SK-N-SH treated with all-trans-retinoic acid at 6 μM for 48 hours (cell line): ENCODE measurements around the gene KIF23.

Experiments
- ATAC-seq: fragments of 200-7000 bp; cut with Tn5 transposase; 3 replicates; pipeline ENCODE4 v1.9.1; 2020; ENCODE audit warnings: mild to moderate bottlenecking, moderate library complexity
- ARNTL ChIP-seq: fragments of 450-650 bp; formaldehyde crosslinking; IDR thresholded peaks from 2 replicates; pipeline ENCODE4 v1.5.0; 2020; ENCODE audit warnings: low read depth, mild to moderate bottlenecking, moderate library complexity, borderline replicate concordance
- BACH2 ChIP-seq: fragments of 250-450 bp; sonication (Bioruptor Pico); IDR thresholded peaks from 2 replicates; pipeline ENCODE4 v1.9.0; 2021; ENCODE audit warnings: mild to moderate bottlenecking, borderline replicate concordance
- CSDC2 ChIP-seq: fragments of 250-450 bp; sonication (Bioruptor Pico); IDR thresholded peaks from 2 replicates; pipeline ENCODE4 v1.5.0; 2020; ENCODE audit warnings: mild to moderate bottlenecking, moderate library complexity
- ESRRG ChIP-seq: fragments of 250-450 bp; sonication (Bioruptor Pico); IDR thresholded peaks from 2 replicates; pipeline ENCODE4 v1.6.1; 2021; ENCODE audit warnings: mild to moderate bottlenecking
- GLIS3 ChIP-seq: fragments of 250-450 bp; sonication (Bioruptor Pico); IDR thresholded peaks from 2 replicates; pipeline ENCODE4 v1.5.0; 2020; ENCODE audit warnings: mild to moderate bottlenecking, moderate library complexity
- ISL1 ChIP-seq: fragments of 250-450 bp; sonication (Bioruptor Pico); IDR thresholded peaks from 2 replicates; pipeline ENCODE4 v2.1.2; 2022; ENCODE audit warnings: mild to moderate bottlenecking, moderate library complexity
- PPARA ChIP-seq: fragments of 250-450 bp; sonication (Bioruptor Pico); IDR thresholded peaks from 2 replicates; pipeline ENCODE4 v1.5.0; 2020; ENCODE audit warnings: mild to moderate bottlenecking, borderline replicate concordance
- RARB ChIP-seq: fragments of 250-450 bp; sonication (Bioruptor Pico); IDR thresholded peaks from 2 replicates; pipeline ENCODE4 v1.8.0; 2021; ENCODE audit warnings: mild to moderate bottlenecking, moderate library complexity
- SNAI2 ChIP-seq: fragments of 250-450 bp; sonication (Bioruptor Pico); IDR thresholded peaks from 2 replicates; pipeline ENCODE4 v1.5.0; 2020; ENCODE audit warnings: mild to moderate bottlenecking, moderate library complexity
- TCF4 ChIP-seq: fragments of 250-450 bp; sonication (Bioruptor Pico); IDR thresholded peaks from 2 replicates; pipeline ENCODE4 v1.8.0; 2021; ENCODE audit warnings: mild to moderate bottlenecking, moderate library complexity, borderline replicate concordance
- TOX ChIP-seq: fragments of 250-450 bp; sonication (Bioruptor Pico); IDR thresholded peaks from 2 replicates; pipeline ENCODE4 v1.8.0; 2021; ENCODE audit warnings: mild to moderate bottlenecking, moderate library complexity, borderline replicate concordance
- TSHZ2 ChIP-seq: fragments of 250-450 bp; sonication (Bioruptor Pico); IDR thresholded peaks from 2 replicates; pipeline ENCODE4 v1.5.0; 2020; ENCODE audit warnings: mild to moderate bottlenecking, moderate library complexity
- ZC3H10 ChIP-seq: fragments of 250-450 bp; sonication (Bioruptor Pico); IDR thresholded peaks from 2 replicates; pipeline ENCODE4 v1.5.1; 2021; ENCODE audit warnings: mild to moderate bottlenecking, moderate library complexity
- ZFP3 ChIP-seq: fragments of 250-450 bp; sonication (Bioruptor Pico); IDR thresholded peaks from 2 replicates; pipeline ENCODE4 v1.5.0; 2020; ENCODE audit warnings: mild to moderate bottlenecking, moderate library complexity
- ZFP30 ChIP-seq: fragments of 450-650 bp; formaldehyde crosslinking; IDR thresholded peaks from 2 replicates; pipeline ENCODE4 v1.5.0; 2022; ENCODE audit warnings: mild to moderate bottlenecking, moderate library complexity
- ZNF565 ChIP-seq: fragments of 450-650 bp; formaldehyde crosslinking; conservative IDR thresholded peaks from 2 replicates; pipeline ENCODE4 v1.5.0; 2020; ENCODE audit warnings: low read depth, mild to moderate bottlenecking, moderate library complexity
- ZNF8 ChIP-seq: fragments of 450-650 bp; formaldehyde crosslinking; IDR thresholded peaks from 2 replicates; pipeline ENCODE4 v1.5.0; 2020; ENCODE audit warnings: mild to moderate bottlenecking, moderate library complexity
- TF ChIP-seq, protein P1 (sequence below): fragments of 250-450 bp; sonication (Bioruptor Pico); IDR thresholded peaks from 2 replicates; pipeline ENCODE4 v1.8.0; 2021; ENCODE audit warnings: low read depth, mild to moderate bottlenecking, moderate library complexity, borderline replicate concordance
- TF ChIP-seq, protein P2 (sequence below): fragments of 250-450 bp; sonication (Bioruptor Pico); IDR thresholded peaks from 2 replicates; pipeline ENCODE4 v1.5.1; 2020; ENCODE audit warnings: low read depth, mild to moderate bottlenecking, moderate library complexity
- TF ChIP-seq, protein P3 (sequence below): fragments of 250-450 bp; sonication (Bioruptor Pico); IDR thresholded peaks from 2 replicates; pipeline ENCODE4 v1.5.1; 2021; ENCODE audit warnings: mild to moderate bottlenecking, moderate library complexity
- TF ChIP-seq, protein P4 (sequence below): fragments of 250-450 bp; sonication (Bioruptor Pico); IDR thresholded peaks from 2 replicates; pipeline ENCODE4 v1.8.0; 2020; ENCODE audit warnings: mild to moderate bottlenecking, moderate library complexity, borderline replicate concordance

KIF23 gene

GRCh38 chr15:69424748-69425413 is 10.7 kb downstream of the KIF23 start:
- ATAC-seq, result no peak

DNA sequence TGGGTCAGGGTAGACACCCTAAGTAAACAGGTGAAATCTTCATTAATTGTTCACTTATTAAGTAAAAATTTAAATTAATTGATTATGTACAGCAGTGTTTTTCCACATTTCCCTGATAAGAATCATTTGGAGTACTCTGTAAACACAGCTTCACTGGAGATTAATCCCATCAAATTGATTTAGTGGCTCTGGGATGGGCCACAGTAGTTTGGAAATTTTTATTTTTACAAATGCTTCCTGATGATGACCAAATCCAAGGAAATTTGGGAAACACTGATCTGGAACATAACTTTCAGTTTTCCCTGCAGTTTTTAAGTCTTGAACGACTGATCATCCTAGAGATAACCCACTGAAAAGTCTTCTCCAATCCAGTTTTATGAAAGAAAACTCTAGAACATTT is 19.7 kb downstream of the KIF23 start:
- no peak for TF ChIP-seq ZNF8 (CRISPR knock-in tag)
- no peak for TF ChIP-seq CSDC2 (CRISPR knock-in tag)
- TF ChIP-seq ISL1 (CRISPR knock-in tag), result no peak
- no peak for TF ChIP-seq ESRRG (CRISPR knock-in tag)
- TF ChIP-seq PPARA, result no peak
- TF ChIP-seq GLIS3, result no peak
- no peak for TF ChIP-seq ZFP3
- no peak for TF ChIP-seq ZC3H10
- no peak for TF ChIP-seq TCF4 (CRISPR knock-in tag)
- no peak for TF ChIP-seq TSHZ2
- TF ChIP-seq, protein P1, sequence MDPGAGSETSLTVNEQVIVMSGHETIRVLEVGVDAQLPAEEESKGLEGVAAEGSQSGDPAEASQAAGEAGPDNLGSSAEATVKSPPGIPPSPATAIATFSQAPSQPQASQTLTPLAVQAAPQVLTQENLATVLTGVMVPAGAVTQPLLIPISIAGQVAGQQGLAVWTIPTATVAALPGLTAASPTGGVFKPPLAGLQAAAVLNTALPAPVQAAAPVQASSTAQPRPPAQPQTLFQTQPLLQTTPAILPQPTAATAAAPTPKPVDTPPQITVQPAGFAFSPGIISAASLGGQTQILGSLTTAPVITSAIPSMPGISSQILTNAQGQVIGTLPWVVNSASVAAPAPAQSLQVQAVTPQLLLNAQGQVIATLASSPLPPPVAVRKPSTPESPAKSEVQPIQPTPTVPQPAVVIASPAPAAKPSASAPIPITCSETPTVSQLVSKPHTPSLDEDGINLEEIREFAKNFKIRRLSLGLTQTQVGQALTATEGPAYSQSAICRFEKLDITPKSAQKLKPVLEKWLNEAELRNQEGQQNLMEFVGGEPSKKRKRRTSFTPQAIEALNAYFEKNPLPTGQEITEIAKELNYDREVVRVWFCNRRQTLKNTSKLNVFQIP (CRISPR knock-in tag), result no peak
- TF ChIP-seq, protein P2, sequence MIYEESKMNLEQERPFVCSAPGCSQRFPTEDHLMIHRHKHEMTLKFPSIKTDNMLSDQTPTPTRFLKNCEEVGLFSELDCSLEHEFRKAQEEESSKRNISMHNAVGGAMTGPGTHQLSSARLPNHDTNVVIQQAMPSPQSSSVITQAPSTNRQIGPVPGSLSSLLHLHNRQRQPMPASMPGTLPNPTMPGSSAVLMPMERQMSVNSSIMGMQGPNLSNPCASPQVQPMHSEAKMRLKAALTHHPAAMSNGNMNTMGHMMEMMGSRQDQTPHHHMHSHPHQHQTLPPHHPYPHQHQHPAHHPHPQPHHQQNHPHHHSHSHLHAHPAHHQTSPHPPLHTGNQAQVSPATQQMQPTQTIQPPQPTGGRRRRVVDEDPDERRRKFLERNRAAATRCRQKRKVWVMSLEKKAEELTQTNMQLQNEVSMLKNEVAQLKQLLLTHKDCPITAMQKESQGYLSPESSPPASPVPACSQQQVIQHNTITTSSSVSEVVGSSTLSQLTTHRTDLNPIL (CRISPR knock-in tag), result no peak
- TF ChIP-seq, protein P3, sequence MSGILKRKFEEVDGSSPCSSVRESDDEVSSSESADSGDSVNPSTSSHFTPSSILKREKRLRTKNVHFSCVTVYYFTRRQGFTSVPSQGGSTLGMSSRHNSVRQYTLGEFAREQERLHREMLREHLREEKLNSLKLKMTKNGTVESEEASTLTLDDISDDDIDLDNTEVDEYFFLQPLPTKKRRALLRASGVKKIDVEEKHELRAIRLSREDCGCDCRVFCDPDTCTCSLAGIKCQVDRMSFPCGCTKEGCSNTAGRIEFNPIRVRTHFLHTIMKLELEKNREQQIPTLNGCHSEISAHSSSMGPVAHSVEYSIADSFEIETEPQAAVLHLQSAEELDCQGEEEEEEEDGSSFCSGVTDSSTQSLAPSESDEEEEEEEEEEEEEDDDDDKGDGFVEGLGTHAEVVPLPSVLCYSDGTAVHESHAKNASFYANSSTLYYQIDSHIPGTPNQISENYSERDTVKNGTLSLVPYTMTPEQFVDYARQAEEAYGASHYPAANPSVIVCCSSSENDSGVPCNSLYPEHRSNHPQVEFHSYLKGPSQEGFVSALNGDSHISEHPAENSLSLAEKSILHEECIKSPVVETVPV (CRISPR knock-in tag), result no peak
- TF ChIP-seq RARB, result no peak
- TF ChIP-seq, protein P4, sequence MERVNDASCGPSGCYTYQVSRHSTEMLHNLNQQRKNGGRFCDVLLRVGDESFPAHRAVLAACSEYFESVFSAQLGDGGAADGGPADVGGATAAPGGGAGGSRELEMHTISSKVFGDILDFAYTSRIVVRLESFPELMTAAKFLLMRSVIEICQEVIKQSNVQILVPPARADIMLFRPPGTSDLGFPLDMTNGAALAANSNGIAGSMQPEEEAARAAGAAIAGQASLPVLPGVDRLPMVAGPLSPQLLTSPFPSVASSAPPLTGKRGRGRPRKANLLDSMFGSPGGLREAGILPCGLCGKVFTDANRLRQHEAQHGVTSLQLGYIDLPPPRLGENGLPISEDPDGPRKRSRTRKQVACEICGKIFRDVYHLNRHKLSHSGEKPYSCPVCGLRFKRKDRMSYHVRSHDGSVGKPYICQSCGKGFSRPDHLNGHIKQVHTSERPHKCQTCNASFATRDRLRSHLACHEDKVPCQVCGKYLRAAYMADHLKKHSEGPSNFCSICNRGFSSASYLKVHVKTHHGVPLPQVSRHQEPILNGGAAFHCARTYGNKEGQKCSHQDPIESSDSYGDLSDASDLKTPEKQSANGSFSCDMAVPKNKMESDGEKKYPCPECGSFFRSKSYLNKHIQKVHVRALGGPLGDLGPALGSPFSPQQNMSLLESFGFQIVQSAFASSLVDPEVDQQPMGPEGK (CRISPR knock-in tag), result no peak
- no peak for TF ChIP-seq ZFP30 (CRISPR knock-in tag)
- no peak for TF ChIP-seq ZNF565 (CRISPR knock-in tag)
- no peak for TF ChIP-seq ARNTL (CRISPR knock-in tag)
- no peak for ATAC-seq

More at GRCh38 chr15:69424748-69425413, 10.7 kb downstream of the KIF23 start:
- TF ChIP-seq TOX, result no peak
- TF ChIP-seq BACH2 (CRISPR knock-in tag), result no peak
- no peak for TF ChIP-seq RARB
- no peak for TF ChIP-seq ZC3H10
- TF ChIP-seq SNAI2, result no peak
- TF ChIP-seq, protein P1 (CRISPR knock-in tag), result no peak
- TF ChIP-seq ARNTL (CRISPR knock-in tag), result no peak
- TF ChIP-seq ZNF8 (CRISPR knock-in tag), result no peak
- no peak for TF ChIP-seq GLIS3
- no peak for TF ChIP-seq ISL1 (CRISPR knock-in tag)
